Coronary artery (tissue), 2 donors: ENCODE data around the gene MAP3K6.

Experiments
- DNase-seq: peaks from one replicate; pipeline ENCODE4 v3.0.0-alpha.2; 2017; ENCODE audit warnings: low spot score
- H3K27ac ChIP-seq, 2 donors: fragments of 200-600 bp; sonication (generic); one replicate each; pipeline ENCODE4 v1.5.1; 2016 to 2019
- H3K4me3 ChIP-seq: fragments of 200-600 bp; sonication (generic); 2 replicates; pipeline ENCODE4 v1.5.1; 2016; ENCODE audit warnings: mild to moderate bottlenecking, moderate library complexity
- TF ChIP-seq, protein P1 (sequence below): fragments of 200-600 bp; sonication (generic); IDR thresholded peaks from one replicate; pipeline ENCODE4 v1.5.1; 2019; ENCODE audit warnings: antibody characterized with exemption

MAP3K6 gene

GRCh38 chr1:27395441-27396195 is 28.9 kb upstream of the MAP3K6 start:
- TF ChIP-seq, protein P1, sequence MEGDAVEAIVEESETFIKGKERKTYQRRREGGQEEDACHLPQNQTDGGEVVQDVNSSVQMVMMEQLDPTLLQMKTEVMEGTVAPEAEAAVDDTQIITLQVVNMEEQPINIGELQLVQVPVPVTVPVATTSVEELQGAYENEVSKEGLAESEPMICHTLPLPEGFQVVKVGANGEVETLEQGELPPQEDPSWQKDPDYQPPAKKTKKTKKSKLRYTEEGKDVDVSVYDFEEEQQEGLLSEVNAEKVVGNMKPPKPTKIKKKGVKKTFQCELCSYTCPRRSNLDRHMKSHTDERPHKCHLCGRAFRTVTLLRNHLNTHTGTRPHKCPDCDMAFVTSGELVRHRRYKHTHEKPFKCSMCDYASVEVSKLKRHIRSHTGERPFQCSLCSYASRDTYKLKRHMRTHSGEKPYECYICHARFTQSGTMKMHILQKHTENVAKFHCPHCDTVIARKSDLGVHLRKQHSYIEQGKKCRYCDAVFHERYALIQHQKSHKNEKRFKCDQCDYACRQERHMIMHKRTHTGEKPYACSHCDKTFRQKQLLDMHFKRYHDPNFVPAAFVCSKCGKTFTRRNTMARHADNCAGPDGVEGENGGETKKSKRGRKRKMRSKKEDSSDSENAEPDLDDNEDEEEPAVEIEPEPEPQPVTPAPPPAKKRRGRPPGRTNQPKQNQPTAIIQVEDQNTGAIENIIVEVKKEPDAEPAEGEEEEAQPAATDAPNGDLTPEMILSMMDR, result peak; percentile 94
- no peak for DNase-seq
- Histone ChIP-seq H3K27ac (no peak overlapping the region), H3K4me3 (no peak overlapping the region)

DNA sequence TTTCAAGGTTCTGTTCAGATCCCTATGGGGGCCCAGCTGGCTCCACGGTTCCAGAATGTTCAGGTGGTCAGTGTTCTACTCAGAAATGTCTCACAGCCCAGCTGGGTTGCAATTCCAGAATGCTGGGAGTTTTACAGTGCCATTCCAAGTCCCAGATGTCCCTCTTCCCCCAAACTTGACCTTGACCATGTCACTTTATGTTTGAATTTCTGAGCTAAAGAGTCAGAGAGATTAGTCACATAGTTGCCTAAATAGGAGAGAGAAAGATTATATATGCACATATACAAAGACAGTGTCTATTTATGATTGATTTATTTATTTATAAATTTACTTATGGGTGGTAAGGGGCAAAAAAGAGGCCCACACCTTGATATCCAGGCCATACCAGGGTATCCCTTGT is 28.2 kb upstream of the MAP3K6 start:
- TF ChIP-seq, protein P1, result no peak
- no peak overlapping the region for H3K4me3 ChIP-seq
- H3K27ac ChIP-seq, result no peak overlapping the region
- no peak for DNase-seq

DNA sequence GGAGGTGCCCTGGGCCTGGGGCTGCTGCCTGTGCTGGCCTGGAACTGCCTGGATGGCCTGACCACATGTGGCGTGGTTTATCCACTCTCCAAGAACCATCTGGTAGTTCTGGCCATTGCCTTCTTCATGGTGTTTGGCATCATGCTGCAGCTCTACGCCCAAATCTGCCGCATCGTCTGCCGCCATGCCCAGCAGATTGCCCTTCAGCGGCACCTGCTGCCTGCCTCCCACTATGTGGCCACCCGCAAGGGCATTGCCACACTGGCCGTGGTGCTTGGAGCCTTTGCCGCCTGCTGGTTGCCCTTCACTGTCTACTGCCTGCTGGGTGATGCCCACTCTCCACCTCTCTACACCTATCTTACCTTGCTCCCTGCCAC is 27.5 kb upstream of the MAP3K6 start:
- no peak for DNase-seq
- Histone ChIP-seq H3K4me3 (no peak overlapping the region), H3K27ac (no peak overlapping the region)
- TF ChIP-seq, protein P1, result no peak

GRCh38 chr1:27393641-27394281 is 27.0 kb upstream of the MAP3K6 start:
- TF ChIP-seq, protein P1, result no peak
- H3K4me3 ChIP-seq, result no peak overlapping the region
- H3K27ac ChIP-seq, result no peak overlapping the region
- no peak for DNase-seq

GRCh38 chr1:27392778-27393635 is 26.2 kb upstream of the MAP3K6 start:
- DNase-seq, result no peak
- Histone ChIP-seq H3K4me3 (peak overlapping the region; percentile 77), H3K27ac (peak overlapping the region; percentile 19 to 54)
- TF ChIP-seq, protein P1, result no peak

DNA sequence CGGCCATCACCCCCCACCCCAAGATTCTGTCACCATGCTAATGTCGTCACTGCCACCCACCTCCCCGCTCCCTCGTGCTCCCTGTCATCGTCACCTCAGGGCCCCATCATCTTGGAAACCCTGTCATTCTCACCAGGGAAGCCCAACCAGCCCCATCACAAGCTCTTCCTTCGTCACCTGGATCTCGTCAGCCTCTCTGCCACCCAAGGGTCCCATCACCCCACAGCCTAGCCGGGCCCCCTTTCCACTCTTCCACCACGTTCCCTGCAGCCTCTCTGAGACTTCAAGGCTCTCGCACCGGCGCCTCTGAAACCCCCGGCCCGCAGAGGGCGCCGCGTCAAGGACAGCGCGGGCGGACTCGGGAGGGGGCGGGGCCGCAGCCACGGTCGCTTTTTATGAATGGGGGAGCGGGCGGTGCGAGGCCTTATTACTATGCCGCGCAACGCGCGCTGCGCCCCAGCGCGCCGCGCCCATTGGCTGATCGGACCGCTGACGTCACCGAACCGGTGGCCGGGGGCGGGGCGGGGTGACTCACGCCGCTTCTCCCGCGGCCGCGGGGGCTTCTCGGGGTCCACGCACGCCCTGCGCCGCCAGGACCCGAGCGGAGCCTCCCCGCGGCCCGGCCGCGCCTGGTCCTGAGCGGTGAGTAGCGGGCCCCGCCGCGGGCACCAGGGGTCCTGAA is 25.5 kb upstream of the MAP3K6 start, which contains the start of gene GPR3:
GPR3 (plus strand) TSS at position 527 of the 682 bp plus-strand sequence. CDS start 1,177 bp downstream, outside the sequence.
- TF ChIP-seq, protein P1, result peak; percentile 36
- peak; percentile 91 for DNase-seq
- Histone ChIP-seq H3K27ac (peak within 1 kb of the TSS; percentile 42 to 54), H3K4me3 (peak within 1 kb of the TSS; percentile 77)
